GM21447 (cell line): ENCODE data around the gene GNAT3.

Experiments used
- ATAC-seq: cut with Tn5 transposase; IDR thresholded peaks from one replicate; pipeline ENCODE4 v1.9.1; 2021; ENCODE audit not compliant: unreplicated experiment

Gene GNAT3

GRCh38 chr7:80511964-80512363 is at the start of gene GNAT3:
Gene GNAT3, minus strand, starts transcription at chr7:80512064. Its CDS starts 138 bp downstream, at chr7:80511926.
- ATAC-seq = no peak

- no peak for ATAC-seq
Observed at GRCh38 chr7:80558116-80558515, 46.3 kb upstream of the GNAT3 start.

- no peak for ATAC-seq
Observed at GRCh38 chr7:80552031-80552694, 40.3 kb upstream of the GNAT3 start.

GRCh38 chr7:80550005-80550404 is 38.1 kb upstream of the GNAT3 start:
- ATAC-seq = no peak

GRCh38 chr7:80548840-80549530 is 37.1 kb upstream of the GNAT3 start:
- ATAC-seq = no peak

GRCh38 chr7:80542398-80542797 is 30.5 kb upstream of the GNAT3 start:
- no peak for ATAC-seq

- ATAC-seq = no peak
Observed at GRCh38 chr7:80540836-80541235, 29.0 kb upstream of the GNAT3 start.

- ATAC-seq = no peak
Observed at GRCh38 chr7:80537091-80537490, 25.2 kb upstream of the GNAT3 start.

GRCh38 chr7:80536426-80536825 is 24.6 kb upstream of the GNAT3 start:
- ATAC-seq = no peak

- ATAC-seq = no peak
Observed at GRCh38 chr7:80533287-80533686, 21.4 kb upstream of the GNAT3 start.

GRCh38 chr7:80532153-80532552 is 20.3 kb upstream of the GNAT3 start:
- ATAC-seq = no peak

- no peak for ATAC-seq
Observed at GRCh38 chr7:80530136-80530535, 18.3 kb upstream of the GNAT3 start.

- no peak for ATAC-seq
Observed at GRCh38 chr7:80529362-80529761, 17.5 kb upstream of the GNAT3 start.

GRCh38 chr7:80528689-80529088 is 16.8 kb upstream of the GNAT3 start:
- ATAC-seq = no peak

- no peak for ATAC-seq
Observed at GRCh38 chr7:80526472-80526871, 14.6 kb upstream of the GNAT3 start.

GRCh38 chr7:80524693-80525092 is 12.8 kb upstream of the GNAT3 start:
- ATAC-seq = no peak

- ATAC-seq = no peak
Observed at GRCh38 chr7:80521809-80522208, 9.9 kb upstream of the GNAT3 start.

- ATAC-seq = no peak
Observed at GRCh38 chr7:80520199-80520598, 8.3 kb upstream of the GNAT3 start.

- ATAC-seq = no peak
Observed at GRCh38 chr7:80517282-80517747, 5.5 kb upstream of the GNAT3 start.

GRCh38 chr7:80515298-80515697 is 3.4 kb upstream of the GNAT3 start:
- no peak for ATAC-seq

- no peak for ATAC-seq
Observed at GRCh38 chr7:80510021-80510420, 1.8 kb downstream of the GNAT3 start.

- no peak for ATAC-seq
Observed at GRCh38 chr7:80508440-80508839, 3.4 kb downstream of the GNAT3 start.
